Germinal center (tissue), 1 donor: Measurements from ENCODE around the gene RETREG3.
A peak's percentile ranks its signal among the peaks of the same experiment; 100 is the strongest.

ENCODE experiments used
- DNase-seq: peaks from one replicate; pipeline ENCODE4 v3.0.0; 2012; ENCODE audit warnings: mixed read lengths, low spot score

The RETREG3 gene

DNA sequence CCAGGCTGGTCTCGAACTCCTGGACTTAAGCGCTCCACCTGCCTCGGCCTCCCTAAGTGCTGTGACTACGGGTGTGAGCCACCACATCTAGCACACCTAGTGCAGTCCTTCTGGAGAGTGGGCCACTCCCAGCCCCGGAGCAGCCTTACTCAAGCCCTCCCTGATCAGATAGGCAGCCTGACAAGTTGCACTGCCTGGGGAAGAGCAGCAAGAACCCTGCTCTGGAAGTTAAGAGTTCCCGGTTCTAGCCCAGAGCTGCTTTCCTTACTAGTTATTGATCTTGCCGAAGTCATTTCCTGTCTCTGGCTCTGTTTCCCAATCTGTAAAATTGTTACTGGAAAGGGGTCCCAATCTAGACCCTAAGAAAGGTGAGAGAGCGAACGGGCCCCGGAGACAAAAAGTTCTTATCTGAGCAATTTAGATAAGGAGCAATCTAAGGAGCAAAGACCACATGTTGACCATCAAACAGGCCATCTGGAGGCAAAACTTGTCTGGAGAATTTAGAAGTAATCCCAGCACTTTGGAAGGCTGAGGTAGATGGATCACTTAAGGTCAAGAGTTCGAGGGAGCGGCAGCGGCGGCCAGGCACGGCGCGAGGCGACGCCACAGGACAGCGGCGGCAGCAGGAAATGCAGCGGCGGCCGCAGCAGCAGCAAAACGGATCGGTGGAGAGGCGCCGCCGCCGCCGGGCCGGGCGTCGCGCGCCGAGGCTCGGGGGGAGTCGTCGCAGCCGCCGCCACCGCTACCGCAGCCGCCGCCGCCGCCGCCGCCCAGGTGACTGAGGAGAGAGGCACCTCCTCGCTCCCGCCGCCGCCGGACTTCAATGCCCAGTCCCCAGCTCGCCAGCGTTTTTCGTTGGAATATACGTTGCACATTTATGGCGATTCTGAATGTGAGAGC, 77.5 kb downstream of the RETREG3 start:
- peak; percentile 52 for DNase-seq

- no peak for DNase-seq
These were observed 78.2 kb downstream of the RETREG3 start for GRCh38 chr17:42530952-42531454.
